Measurements from ENCODE around the gene BICD1. TPM values are rescaled to one million over a fixed set of nuclear protein-coding genes. Genes with fewer than 3 reads are reported as not detected.

The BICD1 gene
- total and polyA plus RNA-seq, 2 donors from 2014 or later = 3.8 to 36.7 TPM

GRCh38 chr12:32357601-32358249, 251.1 kb downstream of the BICD1 start:
- no peak overlapping the region for H3K27ac ChIP-seq (ENCODE audit: low read depth in 2 of 2, low read length in 2 of 2)
- DNase-seq (no peak), FAIRE-seq (no peak)
- TF ChIP-seq CTCF (IDR thresholded peaks at IDR 0.05; ENCODE audit: borderline replicate concordance, extremely low read depth, insufficient read depth) = no peak
- intact Hi-C loops (cut with DNase I) = no loop called here
- no peaks in the 10 kb centered on the region for H3K27me3 ChIP-seq (ENCODE audit: control insufficient read depth, insufficient read depth, low read length)
- no peaks in the 10 kb centered on the region for H3K9me3 ChIP-seq (ENCODE audit: control insufficient read depth in 2 of 3, insufficient read depth in 1 of 3, low read length in 3 of 3)
- H3K36me3 ChIP-seq (ENCODE audit: control insufficient read depth in 2 of 3, insufficient read depth in 3 of 3, low read length in 3 of 3) = no peaks in the 10 kb centered on the region
- no peaks in the 10 kb centered on the region for H3K4me1 ChIP-seq (ENCODE audit: control insufficient read depth in 2 of 3, insufficient read depth in 2 of 3, low read depth in 1 of 3, low read length in 3 of 3)
- H3K4me3 ChIP-seq (ENCODE audit: low read length in 3 of 3) = no peak overlapping the region
- no peak overlapping the region for H3K9ac ChIP-seq (ENCODE audit: low read length in 3 of 3)

GRCh38 chr12:32360956-32361355, 254.3 kb downstream of the BICD1 start:
- H3K4me1 ChIP-seq (ENCODE audit: control insufficient read depth in 2 of 3, insufficient read depth in 2 of 3, low read depth in 1 of 3, low read length in 3 of 3) = peaks cover 0 to 5% (median 0%) of the 10 kb centered on the region in 3 donors
- intact Hi-C loops (cut with DNase I) = loop anchor here (10.0 kb wide), 1 partner anchor 304 kb away; no protein-coding TSS in a partner anchor
- no peak overlapping the region for H3K4me3 ChIP-seq (ENCODE audit: low read length in 3 of 3)
- no peaks in the 10 kb centered on the region for H3K27me3 ChIP-seq (ENCODE audit: control insufficient read depth, insufficient read depth, low read length)
- H3K9me3 ChIP-seq (ENCODE audit: control insufficient read depth in 2 of 3, insufficient read depth in 1 of 3, low read length in 3 of 3) = no peaks in the 10 kb centered on the region
- no peak overlapping the region for H3K9ac ChIP-seq (ENCODE audit: low read length in 3 of 3)
- FAIRE-seq (no peak), DNase-seq (no peak)
- no peaks in the 10 kb centered on the region for H3K36me3 ChIP-seq (ENCODE audit: control insufficient read depth in 2 of 3, insufficient read depth in 3 of 3, low read length in 3 of 3)
- no peak for TF ChIP-seq CTCF (IDR thresholded peaks at IDR 0.05; ENCODE audit: borderline replicate concordance, extremely low read depth, insufficient read depth)
- H3K27ac ChIP-seq (ENCODE audit: low read depth in 2 of 2, low read length in 2 of 2) = no peak overlapping the region

GRCh38 chr12:32362892-32363291, 256.2 kb downstream of the BICD1 start:
- H3K27me3 ChIP-seq (ENCODE audit: control insufficient read depth, insufficient read depth, low read length) = no peaks in the 10 kb centered on the region
- H3K9me3 ChIP-seq (ENCODE audit: control insufficient read depth in 2 of 3, insufficient read depth in 1 of 3, low read length in 3 of 3) = no peaks in the 10 kb centered on the region
- DNase-seq (no peak), FAIRE-seq (no peak)
- H3K9ac ChIP-seq (ENCODE audit: low read length in 3 of 3) = no peak overlapping the region
- H3K4me3 ChIP-seq (ENCODE audit: low read length in 3 of 3) = no peak overlapping the region
- H3K4me1 ChIP-seq (ENCODE audit: control insufficient read depth in 2 of 3, insufficient read depth in 2 of 3, low read depth in 1 of 3, low read length in 3 of 3) = peaks cover 0 to 5% (median 3%) of the 10 kb centered on the region in 3 donors
- H3K27ac ChIP-seq (ENCODE audit: low read depth in 2 of 2, low read length in 2 of 2) = no peak overlapping the region
- H3K36me3 ChIP-seq (ENCODE audit: control insufficient read depth in 2 of 3, insufficient read depth in 3 of 3, low read length in 3 of 3) = no peaks in the 10 kb centered on the region
- intact Hi-C loops (cut with DNase I) = loop anchor here (10.0 kb wide), 1 partner anchor 302 kb away; no protein-coding TSS in a partner anchor
- no peak for TF ChIP-seq CTCF (IDR thresholded peaks at IDR 0.05; ENCODE audit: borderline replicate concordance, extremely low read depth, insufficient read depth)
